AG08396 (cell line): Measurements from ENCODE around the gene C19orf25.
"Not testable (repeated sequence)": the region's sequence is repeated elsewhere in the genome, so short reads cannot be mapped to it uniquely, and the experiment has no call there.

Experiments used
- DNase-seq: peaks from one replicate; pipeline ENCODE4 v3.0.0; 2012; ENCODE audit warnings: low spot score, mixed read lengths

The C19orf25 gene

DNA sequence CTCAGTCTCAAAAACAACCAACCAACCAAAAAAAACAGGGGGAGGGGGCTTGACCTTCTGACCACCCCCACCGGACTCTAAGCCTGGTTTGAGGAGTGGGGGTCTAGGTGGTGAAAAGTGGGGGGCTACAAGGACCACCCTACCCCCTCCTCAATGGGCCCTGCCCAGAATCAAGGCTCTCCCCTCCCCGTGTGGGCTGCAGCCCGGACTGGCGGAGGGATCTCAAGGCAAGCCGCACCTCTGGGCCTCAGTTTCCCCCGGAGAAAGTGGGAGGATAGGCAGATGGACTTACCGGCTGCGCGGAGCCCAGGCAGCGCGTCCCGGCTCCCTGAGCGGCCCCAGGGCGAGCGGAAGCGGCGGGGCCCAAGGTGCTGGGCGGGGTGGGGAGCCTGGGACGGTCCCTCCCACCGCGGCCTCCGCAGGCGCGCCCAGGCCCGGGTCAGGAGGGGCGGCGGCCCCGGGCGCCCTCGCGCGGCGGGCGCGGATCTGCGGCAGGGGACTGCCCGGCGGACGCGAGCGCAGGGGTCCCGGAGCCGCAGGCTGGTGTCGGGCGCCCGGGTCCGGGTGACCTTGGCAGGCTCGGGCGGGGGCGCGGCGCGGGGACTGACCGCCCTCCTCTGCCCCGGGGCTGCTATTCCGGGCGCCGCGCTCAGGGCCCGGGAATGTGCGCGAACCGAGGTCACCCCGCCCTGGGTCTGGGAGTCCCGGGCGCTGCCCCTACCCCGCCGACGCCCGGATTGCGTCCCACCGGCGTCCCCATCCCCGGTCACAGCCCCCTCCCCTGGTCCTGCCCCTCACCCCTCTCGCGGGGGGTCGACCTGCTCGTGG, 33.9 kb upstream of the C19orf25 start, which contains the start of gene ADAMTSL5:
Gene ADAMTSL5, minus strand, starts transcription at position 349 of the 828 bp plus-strand sequence. CDS start 2,076 bp downstream, outside the sequence.
- peak; percentile 88 for DNase-seq

DNA sequence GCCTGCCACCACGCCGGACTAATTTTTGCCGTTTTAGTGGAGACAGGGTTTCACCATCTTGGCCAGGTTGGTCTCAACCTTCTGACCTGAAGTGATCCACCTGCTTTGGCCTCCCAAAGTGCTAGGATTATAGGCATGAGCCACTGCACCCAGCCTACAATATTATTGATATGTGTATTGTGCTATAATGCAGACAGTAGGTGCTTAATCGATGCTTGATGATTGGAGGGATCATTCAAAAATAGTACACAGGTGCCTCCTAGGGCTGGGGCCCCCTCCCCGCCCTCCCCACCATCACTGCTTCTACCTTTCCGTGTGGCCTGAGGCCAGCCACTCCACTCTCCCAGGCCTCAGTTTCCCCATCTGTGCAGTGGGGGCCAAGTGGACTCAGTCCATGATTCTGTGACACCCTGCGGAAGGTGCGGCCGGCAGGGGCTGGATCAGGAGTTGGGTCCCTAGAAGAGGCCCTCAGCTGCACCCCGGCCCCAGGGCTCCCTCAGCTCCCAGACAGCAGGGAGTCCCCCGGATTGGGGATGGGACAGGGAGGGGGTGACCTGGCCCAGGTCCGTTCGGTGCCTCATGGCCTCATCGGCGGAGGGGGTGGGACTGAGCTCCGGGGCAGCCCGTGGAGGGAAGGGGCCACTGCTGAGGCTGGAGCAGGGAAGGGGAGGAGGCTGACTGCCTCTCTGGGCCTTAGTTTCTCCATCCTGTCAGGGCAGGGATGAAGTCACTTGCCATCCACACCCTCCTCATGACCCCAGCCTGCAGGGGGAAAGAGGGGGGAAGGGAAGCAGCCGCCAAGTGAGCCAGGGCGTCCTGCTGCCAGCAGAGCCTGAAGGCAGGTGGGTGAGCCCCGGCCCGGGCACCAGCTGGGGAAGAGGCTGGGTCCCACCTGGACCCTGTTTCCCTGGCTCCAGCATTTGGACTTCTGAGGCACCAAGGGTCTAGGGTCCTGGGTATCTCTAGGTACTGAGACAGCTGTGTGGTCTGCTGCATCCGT, 32.6 kb upstream of the C19orf25 start:
- DNase-seq, result no peak

DNA sequence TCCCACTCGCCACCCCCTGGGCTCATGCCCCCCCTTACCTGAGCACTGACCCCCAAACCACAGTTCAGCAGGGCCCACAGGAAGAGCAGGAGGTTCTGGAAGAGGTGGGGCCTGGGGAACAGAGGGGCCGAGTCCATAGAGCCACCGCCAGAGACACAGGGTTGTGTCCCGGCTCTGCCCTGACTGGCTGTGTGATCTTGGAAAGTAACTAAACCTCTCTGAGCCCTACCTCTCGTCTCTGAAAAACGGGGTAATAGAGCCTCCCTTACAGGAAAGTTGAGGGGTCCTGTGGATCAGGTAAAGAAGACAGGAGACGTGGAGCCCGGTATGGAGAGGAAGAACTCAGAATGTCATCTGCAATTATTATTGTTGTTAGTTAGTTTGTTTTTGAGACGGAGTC, 31.8 kb upstream of the C19orf25 start:
- no peak for DNase-seq

DNA sequence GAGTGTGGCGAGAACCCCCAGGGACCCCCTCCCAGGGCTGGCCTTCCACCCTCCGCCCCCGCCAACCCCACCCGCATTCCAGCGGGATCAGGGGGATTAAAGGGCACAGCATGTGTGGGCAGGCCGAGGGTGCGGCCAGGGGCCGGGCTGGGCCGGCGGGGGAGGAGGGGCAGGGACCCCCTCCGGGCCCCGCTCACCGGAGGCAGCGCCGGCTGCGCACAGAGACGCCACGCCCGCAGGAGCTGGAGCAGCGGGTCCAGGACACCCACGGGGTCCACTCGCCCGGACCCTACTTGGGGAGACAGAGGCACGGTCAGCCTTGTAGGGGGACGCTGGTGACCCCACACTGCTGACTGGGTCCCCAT, 31.4 kb upstream of the C19orf25 start:
- DNase-seq, result no peak

DNA sequence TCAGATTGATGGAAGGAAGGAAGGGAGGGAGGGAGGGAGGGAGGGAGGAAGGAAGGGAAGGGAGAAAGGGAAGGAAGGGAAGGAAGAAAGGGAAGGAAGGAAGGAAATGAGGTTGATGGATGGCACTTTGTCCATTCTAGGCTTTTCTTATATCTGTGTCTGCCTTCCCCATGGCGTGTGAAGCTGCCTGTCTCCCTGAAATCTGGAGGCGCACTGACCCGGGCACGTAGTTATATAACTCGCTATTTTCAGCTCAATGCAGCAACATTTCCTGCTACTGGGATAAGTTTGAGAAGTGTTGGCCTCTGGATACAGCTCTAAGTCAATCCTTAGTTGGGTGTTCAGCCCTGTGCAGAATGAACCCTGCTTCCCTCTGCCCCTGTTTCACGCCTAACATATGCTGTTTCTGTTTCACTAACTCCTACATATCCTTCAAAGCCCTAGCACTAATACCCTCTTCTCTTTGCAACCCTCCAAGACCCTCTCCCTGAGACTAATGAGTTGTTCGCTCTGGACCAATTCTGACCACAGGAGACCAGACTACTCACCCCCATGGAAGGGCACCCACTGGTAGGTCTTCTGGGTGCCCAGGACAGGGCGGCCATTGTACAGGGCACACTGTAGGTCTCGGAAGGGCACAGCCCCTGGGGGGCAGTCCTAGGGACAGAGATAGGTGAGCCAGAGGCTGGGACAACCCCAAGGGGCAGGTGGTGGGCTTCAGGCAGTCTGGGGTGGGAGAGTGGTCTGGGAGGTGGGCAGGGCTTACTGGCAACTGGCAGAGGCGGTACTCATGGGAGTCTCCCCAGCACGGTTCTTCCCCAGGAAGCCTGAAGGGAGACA, 30.8 kb upstream of the C19orf25 start:
- no peak for DNase-seq

DNA sequence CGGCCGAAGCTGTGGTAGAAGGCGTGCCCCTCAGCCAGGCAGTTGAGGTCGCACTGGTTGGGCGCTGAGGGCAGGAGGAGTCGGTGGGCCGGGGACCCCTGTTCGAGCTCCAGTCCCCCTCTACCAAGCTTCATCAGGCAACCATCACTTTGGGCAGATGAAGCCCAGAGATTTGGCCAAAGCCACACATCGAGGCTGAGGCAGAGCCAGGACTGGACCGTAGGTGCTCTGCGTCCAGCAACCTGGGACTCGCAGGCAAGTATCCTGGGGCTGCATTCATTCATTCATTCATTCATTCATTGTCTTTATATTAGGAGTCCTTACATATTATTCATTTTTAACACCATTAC, 29.5 kb upstream of the C19orf25 start:
- no peak for DNase-seq

DNA sequence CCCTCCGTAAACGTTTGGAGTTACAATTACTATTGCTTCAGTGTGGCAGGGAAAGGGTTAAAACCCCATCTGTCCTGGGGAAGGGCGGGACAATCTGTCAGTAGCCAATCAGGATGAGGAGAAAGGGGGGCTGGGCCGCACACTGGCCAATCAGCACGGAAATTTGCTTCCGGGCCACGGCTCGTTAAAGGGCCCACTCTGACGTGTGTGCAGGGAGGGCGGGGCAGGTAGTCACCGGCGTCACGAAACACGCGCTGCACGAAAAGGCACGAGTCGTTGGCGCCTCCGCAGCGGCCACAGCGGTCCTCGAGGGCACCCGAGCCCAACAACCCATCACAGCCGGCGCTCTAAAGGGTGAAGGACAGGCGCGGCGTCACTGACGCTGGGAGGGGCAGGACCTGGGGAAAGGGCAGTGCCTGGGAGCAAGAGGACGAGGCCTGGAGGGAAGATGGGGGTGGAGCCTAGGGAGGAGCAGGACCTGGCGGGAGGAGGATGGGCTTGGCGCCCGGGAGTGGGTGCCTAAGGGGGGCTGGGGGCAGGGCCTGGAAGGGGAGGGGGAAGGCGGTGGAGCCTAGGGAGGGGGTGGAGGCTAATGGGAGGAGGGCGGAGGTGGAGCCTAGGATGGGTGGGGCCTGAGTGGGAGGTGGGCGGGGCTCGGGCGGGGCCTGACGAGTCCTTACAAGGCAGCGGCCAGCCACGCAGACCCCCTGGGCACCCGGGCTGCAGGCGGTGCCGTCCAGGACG, 28.9 kb upstream of the C19orf25 start:
- peak; percentile 100 for DNase-seq

DNA sequence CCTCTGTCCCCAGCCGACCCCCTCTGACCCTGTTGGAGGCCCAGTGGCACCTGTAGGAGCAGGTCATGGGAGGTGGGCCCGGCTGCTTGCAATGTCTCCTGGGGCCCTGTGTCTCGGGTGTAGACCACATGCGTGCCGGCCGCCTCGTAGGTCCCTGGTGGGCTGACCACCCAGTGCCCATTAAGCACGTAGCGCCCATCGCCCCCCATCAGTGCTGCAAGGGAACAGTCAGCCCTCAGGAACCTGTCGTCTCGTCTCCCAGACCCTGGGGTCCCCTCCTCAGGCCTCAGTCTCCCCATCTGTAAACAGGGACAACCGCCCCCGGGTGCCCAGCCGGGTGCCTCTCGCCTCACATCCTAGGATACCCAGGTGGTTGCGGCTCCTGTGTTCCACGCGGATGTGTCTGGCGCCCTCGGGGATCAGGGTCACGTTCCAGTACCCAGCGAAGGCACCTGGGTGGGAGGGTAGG, 28.2 kb upstream of the C19orf25 start:
- DNase-seq, result no peak

DNA sequence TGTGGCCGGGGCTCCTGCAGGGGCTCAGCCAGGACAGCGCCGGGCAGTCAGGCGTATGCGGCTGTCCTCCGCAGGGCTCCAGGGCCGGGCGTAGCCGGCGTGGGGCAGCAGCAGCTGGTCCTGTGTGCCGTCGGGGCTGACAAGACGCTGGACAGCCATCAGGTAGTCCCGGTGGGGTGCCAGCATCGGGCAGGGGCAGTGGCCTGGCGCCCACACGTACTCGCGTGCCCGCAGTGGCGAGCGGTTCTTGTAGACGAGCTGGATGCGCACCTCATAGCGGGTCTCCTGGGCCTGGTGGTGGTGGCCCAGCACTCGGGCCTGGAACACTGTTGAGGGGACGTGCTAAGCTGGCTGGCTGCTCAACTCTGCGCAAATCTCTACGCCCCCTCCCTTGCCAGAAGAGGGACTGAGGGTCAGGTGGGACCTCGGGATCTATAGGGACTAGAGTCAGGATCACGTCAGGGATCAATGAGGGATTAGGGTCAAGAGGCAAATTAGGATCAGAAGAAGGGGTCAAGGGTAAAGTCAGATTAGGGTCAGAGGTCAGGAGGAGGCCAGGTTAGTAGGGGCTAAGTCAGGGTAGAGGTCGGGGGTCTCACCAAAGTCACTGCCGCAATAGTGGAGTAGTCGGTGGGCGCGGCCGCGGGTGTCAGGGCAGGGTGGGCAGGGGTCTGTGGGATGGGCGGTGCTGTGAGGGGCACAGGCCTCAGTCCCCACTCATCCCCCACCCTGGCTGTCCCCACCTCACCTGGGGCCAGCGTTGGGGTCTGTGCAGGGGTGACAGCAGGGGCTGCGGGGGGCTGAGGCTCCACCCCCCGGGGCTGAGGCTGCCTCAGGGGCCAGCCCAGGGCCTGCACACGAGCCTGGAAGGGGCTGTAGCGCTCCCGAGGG, 27.2 kb upstream of the C19orf25 start:
- no peak for DNase-seq

DNA sequence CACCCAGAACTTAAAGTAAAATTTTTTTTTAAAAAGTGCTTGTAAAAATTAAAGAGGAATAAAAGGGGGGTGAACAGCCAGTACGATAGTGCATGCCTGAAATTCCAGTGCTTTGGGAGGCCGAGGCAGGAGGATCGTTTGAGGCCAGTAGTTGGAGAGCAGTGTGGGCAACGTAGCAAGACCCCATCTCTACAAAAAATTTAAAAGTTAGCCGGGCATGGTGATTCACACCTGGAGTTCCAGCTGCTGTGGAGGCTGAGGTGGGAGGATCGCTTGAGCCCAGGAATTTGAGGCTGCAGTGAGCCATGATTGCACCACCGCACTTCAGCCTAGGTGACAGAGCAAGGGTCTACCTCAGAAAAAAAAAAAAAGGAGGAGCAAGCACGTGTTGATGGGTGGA, 26.0 kb upstream of the C19orf25 start:
- DNase-seq, result no peak

DNA sequence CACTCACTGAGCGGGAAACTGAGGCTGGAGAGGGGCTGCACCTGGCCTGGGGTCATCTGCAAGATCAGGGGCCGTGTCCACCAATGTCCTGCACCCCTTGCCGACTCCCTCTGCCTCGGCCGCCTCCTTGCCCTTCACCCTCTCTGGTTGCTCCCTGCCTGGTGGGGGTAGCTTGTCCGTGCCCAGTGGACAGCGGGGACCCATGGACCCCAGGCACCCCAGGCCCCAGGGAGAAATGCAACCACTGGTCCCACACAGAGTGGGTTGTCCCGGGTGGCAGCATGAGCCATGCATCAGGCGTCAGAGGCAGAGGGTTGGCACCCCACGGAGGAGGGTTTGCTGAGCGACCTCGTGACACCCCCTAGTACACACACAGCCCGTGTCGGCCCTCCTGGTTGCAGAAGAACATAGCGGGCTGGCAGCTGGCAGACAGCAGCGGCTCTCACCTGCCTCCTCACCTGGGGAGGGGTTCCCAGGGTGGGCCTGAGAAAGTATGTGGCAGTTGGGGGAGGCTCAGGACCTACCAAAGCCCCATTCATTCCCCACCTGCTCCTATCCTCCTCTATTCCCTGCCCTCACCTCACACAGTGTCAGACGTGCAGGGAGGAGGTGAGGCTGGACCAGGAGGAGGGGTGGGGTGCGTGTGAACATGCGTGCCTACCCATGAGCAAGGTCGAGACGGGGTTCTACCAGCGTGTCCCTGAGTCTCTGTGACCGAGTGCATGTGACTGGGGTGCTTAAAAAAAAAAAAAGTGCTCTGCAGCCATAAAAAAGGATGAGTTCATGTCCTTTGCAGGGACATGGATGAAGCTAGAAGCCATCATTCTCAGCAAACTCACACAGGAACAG, 25.1 kb upstream of the C19orf25 start:
- DNase-seq, result no peak

DNA sequence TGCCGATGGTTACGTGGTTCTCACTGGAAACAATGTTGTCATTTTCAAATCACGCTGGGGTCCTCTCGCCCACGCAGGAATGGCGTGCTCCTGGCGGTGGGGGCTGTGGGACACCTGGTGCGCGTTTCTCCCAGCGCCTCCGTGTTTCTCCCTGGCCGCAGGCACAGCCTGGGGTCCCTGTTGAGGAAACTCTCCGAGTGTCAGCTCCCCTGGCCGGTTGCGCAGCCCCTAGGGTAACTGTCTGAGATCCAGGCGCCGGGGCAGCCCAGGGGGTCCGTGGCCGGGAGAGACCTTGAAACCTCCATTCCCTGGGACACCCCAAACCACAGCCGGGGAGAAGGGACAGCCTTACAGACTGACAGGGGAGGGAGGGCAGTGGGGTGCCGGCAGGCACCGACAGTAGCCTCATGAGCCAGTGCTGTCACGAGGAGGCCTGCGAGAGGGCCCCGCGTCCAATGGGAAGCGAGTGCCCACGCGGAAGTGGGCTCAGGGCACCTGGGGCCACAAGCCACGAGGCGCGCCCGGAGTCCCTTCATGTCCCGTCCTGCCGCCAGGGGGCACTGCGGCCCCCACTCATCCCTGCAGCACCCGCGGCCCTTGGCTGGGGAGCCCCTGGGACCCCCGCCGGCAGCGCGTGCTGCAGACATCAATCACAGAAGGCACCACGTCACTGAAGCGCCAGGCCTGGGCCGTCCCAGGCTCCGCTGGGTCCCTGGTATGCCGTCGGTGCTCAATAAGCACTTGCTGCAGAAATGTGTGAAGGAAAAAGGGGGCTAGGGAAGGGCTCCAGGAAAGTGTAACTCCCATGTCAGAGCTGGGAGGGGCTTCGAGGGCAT, 24.3 kb upstream of the C19orf25 start:
- DNase-seq, result peak; percentile 61

DNA sequence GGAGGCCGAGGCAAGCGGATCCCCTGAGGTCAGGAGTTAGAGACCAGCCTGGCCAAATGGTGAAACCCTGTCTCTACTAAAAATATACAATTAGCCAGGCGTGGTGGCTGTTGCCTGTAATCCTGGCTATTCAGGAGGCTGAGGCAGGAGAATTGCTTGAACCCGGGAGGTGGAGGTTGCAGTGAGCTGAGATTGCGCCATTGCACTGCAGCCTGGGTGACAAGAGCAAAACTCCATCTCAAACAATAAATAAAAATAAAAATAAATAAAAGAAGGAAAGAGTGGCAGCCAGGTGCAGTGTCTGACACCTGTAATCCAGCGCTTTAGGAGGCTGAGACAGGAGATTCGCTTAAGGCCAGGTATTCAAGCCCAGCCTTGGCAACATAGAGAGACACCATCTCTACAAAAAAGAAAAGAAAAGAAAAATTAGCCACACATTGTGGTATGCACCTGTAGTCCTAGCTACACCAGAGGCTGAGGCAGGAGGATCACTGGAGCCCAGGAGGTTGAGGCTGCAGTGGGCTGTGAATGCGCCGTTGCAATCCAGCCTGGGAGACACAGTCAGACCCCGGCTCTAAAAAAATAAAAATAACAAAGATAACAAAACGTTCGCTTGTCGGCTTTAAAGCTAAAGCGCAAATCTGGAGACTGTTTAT, 23.5 kb upstream of the C19orf25 start:
- DNase-seq, result no peak

DNA sequence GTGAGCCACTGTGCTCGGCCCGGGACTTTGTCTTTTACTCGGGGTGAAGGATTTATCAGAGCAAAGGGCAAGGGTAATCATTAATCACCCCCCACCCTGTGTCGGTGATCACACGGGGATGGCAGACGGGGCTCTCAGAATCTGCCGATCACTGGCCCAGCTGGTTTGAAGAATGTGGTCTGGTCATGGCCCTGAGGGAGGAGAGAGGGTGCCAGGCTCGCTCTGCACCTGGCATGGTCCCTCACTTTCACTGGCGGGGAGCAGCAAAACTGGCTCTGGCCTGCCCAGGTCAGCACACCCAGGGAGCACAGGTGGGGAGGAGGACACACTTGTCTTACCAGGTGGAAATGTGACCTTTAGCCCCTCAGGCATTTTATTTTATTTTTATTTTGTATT, 22.2 kb upstream of the C19orf25 start:
- DNase-seq, result no peak

DNA sequence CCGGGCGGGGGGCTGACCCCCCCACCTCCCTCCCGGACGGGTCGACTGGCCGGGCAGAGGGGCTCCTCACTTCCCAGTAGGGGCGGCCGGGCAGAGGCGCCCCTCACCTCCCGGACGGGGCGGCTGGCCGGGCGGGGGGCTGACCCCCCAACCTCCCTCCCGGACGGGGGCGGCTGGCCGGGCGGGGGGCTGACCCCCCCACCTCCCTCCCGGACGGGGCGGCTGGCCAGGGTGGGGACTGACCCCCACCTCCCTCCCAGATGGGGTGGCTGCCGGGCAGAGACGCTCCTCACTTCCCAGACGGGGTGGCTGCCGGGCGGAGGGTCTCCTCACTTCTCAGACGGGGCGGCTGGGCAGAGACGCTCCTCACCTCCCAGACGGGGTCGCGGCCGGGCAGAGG, 20.2 kb upstream of the C19orf25 start:
- not testable (repeated sequence) for DNase-seq

DNA sequence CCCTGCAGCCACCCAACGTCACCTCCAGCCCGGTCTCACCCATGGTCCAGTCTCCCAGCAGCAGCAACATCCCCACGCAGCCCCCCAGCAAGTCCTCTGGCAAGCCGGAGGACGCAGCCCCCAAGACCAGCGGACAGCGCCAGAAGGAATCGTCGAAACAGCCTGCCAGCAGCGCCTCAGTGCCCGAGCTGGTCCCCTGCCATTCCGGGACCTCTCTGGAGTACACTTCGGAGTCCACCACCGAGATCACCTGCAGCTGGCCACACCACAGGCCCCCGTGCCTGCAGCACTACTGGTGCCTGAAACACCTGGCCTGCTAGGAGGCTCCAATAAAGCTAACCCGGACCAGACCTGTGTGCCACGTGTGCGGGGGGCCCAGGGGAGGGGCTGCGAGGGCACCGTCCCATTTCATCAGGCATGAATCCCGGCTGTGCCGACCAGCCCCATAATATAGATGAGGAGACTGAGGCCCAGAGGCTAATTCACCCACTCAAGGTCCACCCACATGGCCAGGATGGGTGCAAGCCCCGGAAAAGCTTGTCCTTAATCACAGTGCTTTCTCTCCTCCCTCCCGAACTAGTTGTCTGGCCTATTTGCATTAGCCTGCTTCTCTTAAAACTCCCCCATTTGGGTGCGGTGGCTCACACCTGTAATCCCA, 18.7 kb upstream of the C19orf25 start:
- no peak for DNase-seq
